Keratinocyte (primary cell): Measurements from ENCODE around the gene RNF149. TPM values are rescaled to one million over a fixed set of nuclear protein-coding genes. Genes with fewer than 3 reads are reported as not detected.

ENCODE experiments used
- DNase-seq: peaks from one replicate; pipeline ENCODE4 v3.0.0-alpha.2; 2011; ENCODE audit warnings: low read depth, missing footprints, low spot score
- FAIRE-seq: peaks from 2 replicates; lab custom pipeline; 2011; peaks lifted over from hg19 to GRCh38; lab: Jason Lieb, UNC
- H2AFZ ChIP-seq: 2 replicates; pipeline ENCODE4 v1.6.0; 2012; ENCODE audit warnings: low read length, control low read depth, inconsistent platforms; ENCODE audit not compliant: control insufficient read depth
- H3K27ac ChIP-seq: 2 replicates; pipeline ENCODE4 v1.5.1; 2011; ENCODE audit warnings: low read length; ENCODE audit not compliant: control insufficient read depth, insufficient read depth
- H3K27me3 ChIP-seq: 3 replicates; pipeline ENCODE4 v1.6.0; 2011; ENCODE audit warnings: low read length; ENCODE audit not compliant: control insufficient read depth, insufficient read depth; ENCODE audit errors: extremely low read depth
- H3K36me3 ChIP-seq, 2 experiments: 2 replicates in 1 of 2; 3 replicates in 1 of 2; pipeline ENCODE4 v1.5.1; 2011; ENCODE audit warnings: low read length in 2 of 2, mild to moderate bottlenecking in 1 of 2; ENCODE audit not compliant: control insufficient read depth in 2 of 2, insufficient read depth in 2 of 2; ENCODE audit errors: extremely low read depth in 1 of 2
- H3K4me1 ChIP-seq: 3 replicates; pipeline ENCODE4 v1.5.1; 2011; ENCODE audit warnings: low read length; ENCODE audit not compliant: control insufficient read depth, insufficient read depth; ENCODE audit errors: extremely low read depth
- H3K4me2 ChIP-seq: 3 replicates; pipeline ENCODE4 v1.6.0; 2011; ENCODE audit warnings: low read depth, low read length; ENCODE audit not compliant: control insufficient read depth, insufficient read depth; ENCODE audit errors: extremely low read depth
- H3K4me3 ChIP-seq, 3 experiments: fragments of 200-600 bp in 1 of 3; sonication (generic) in 1 of 3; 2 replicates in 2 of 3; 3 replicates in 1 of 3; pipeline ENCODE4 v1.5.1; 2011 to 2016; ENCODE audit warnings: low read length in 3 of 3, mild to moderate bottlenecking in 3 of 3, control low read depth in 2 of 3, inconsistent platforms in 1 of 3, low read depth in 1 of 3, mixed read lengths in 1 of 3, mixed run types in 1 of 3, moderate library complexity in 1 of 3; ENCODE audit not compliant: control insufficient read depth in 2 of 3, insufficient read depth in 2 of 3; ENCODE audit errors: extremely low read depth in 1 of 3
- H3K79me2 ChIP-seq: 2 replicates; pipeline ENCODE4 v1.6.0; 2012; ENCODE audit warnings: low read length; ENCODE audit not compliant: control insufficient read depth, insufficient read depth
- H3K9ac ChIP-seq: 3 replicates; pipeline ENCODE4 v1.6.0; 2011; ENCODE audit warnings: low read length; ENCODE audit not compliant: control insufficient read depth, insufficient read depth; ENCODE audit errors: extremely low read depth
- H3K9me1 ChIP-seq: 3 replicates; pipeline ENCODE4 v1.6.0; 2011; ENCODE audit warnings: low read length; ENCODE audit not compliant: control insufficient read depth, insufficient read depth; ENCODE audit errors: extremely low read depth
- H3K9me3 ChIP-seq: 2 replicates; pipeline ENCODE4 v1.5.1; 2012; ENCODE audit warnings: low read depth, low read length; ENCODE audit not compliant: control insufficient read depth
- H4K20me1 ChIP-seq: 3 replicates; pipeline ENCODE4 v1.6.0; 2011; ENCODE audit warnings: low read length; ENCODE audit not compliant: control insufficient read depth, insufficient read depth; ENCODE audit errors: extremely low read depth
- CTCF ChIP-seq, 3 experiments: IDR thresholded peaks in 1 of 3; conservative IDR thresholded peaks in 1 of 3; optimal IDR thresholded peaks in 1 of 3; 2 replicates in 2 of 3; 3 replicates in 1 of 3; pipeline versions ENCODE3 to v1.5.1; 2011; ENCODE audit warnings: low read length in 3 of 3, mild to moderate bottlenecking in 3 of 3, moderate library complexity in 2 of 3, control low read depth in 1 of 3, inconsistent platforms in 1 of 3; ENCODE audit not compliant: insufficient read depth in 2 of 3; ENCODE audit errors: extremely low read depth in 1 of 3
- EZH2 ChIP-seq: IDR thresholded peaks from one replicate; pipeline ENCODE4 v1.6.1; 2012; ENCODE audit warnings: inconsistent platforms, mild to moderate bottlenecking, low read length, moderate library complexity
- dilution Hi-C: fragments of 300-500 bp; cut with MboI; formaldehyde crosslinking; loops from one replicate; pipeline ENCODE4 v1.7.0; 2020; ENCODE audit warnings: low sequenced_read_pairs; ENCODE audit not compliant: extremely low pct_ligation_motif_present
- polyA plus RNA-seq, 5 experiments: library from polyadenylated mRNA; depleted of rRNA in 3 of 5; stranded (reverse) in 3 of 5; stranded (forward) in 1 of 5; unstranded in 1 of 5; fragments of >200 nt; gene quantifications; 1 replicate in 1 of 5; 2 replicates in 3 of 5; 3 replicates in 1 of 5; pipeline versions ENCODE4 v1.2.1 to v1.2.3, GENCODE V29; 2011 to 2012; ENCODE audit warnings: missing spikeins in 2 of 5, low read depth in 1 of 5, low replicate concordance in 1 of 5

RNF149 gene
- polyA plus RNA-seq, 1 donor (not counting 4 experiments of a cell fraction or from before 2014, with no cell fraction given) = 68.0 TPM

DNA sequence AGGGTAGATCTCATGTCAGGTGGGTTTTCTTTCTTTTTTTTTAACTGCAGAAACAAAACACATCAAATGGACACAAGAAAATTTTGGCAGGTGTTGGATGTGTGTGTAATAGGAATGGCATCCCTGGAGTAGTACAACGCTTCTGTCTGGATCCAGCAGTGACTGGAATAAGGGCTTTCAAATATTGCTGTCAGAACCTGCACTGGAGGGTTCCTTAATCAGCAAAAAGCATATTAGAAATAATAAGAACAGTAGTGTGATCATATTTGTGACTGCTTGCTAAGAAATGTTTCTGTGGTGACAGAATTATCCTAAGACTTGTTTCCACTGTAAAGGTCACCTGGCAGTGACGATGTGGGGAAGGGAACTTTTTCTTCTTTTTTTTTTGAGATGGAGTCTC lies 48.0 kb upstream of the RNF149 start:
- dilution Hi-C loops = no loop called here
- peak overlapping the region; percentile 61 for H3K4me2 ChIP-seq
- H3K4me1 ChIP-seq = peaks cover 50% of the 10 kb centered on the region

DNA sequence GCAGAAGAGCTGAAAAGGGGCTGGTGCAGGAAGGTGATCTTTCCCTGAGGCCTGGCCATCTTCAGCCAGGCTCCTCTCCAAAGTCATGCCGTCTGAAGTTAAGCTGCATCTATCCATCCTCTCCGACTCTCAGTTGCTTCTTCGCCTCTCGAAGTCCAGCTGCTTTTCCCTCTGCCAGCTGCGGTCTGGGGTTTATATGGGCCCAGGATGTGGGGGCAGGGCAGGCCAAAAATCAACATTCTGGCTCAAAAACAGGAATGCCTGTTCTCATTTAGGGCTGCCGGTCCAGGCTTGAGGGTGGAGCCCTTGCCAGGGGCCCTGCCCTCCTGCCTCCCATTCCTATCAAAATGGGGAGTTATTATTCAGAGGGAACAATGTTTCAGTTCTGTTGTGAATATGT lies 47.6 kb upstream of the RNF149 start:
- TF ChIP-seq CTCF (optimal IDR thresholded peaks at IDR 0.05 in 1 of 3, IDR thresholded peaks at IDR 0.05 in 1 of 3, conservative IDR thresholded peaks at IDR 0.05 in 1 of 3; ENCODE audit: extremely low read depth in 1 of 3, insufficient read depth in 2 of 3, low read length in 3 of 3) = no peak
- no peak for TF ChIP-seq EZH2
- no peaks in the 10 kb centered on the region for H3K79me2 ChIP-seq
- H2AFZ ChIP-seq = no peak overlapping the region
- DNase-seq (no peak), FAIRE-seq (no peak)
- no peaks in the 10 kb centered on the region for H3K9me3 ChIP-seq
- peak overlapping the region; percentile 56 for H3K27ac ChIP-seq
- H3K27me3 ChIP-seq = no peaks in the 10 kb centered on the region
- H3K4me1 ChIP-seq = peaks cover 45% of the 10 kb centered on the region
- dilution Hi-C loops = no loop called here
- no peaks in the 10 kb centered on the region for H3K36me3 ChIP-seq
- H3K4me2 ChIP-seq = peak overlapping the region; percentile 61
- H3K9me1 ChIP-seq = no peaks in the 10 kb centered on the region
- no peak overlapping the region for H3K4me3 ChIP-seq
- no peak overlapping the region for H3K9ac ChIP-seq
- H4K20me1 ChIP-seq = no peaks in the 10 kb centered on the region

More for the DNA sequence above, 48.0 kb upstream of the RNF149 start:
- H3K9ac ChIP-seq = no peak overlapping the region
- no peak overlapping the region for H2AFZ ChIP-seq
- TF ChIP-seq CTCF (optimal IDR thresholded peaks at IDR 0.05 in 1 of 3, IDR thresholded peaks at IDR 0.05 in 1 of 3, conservative IDR thresholded peaks at IDR 0.05 in 1 of 3; ENCODE audit: extremely low read depth in 1 of 3, insufficient read depth in 2 of 3, low read length in 3 of 3) (no peak), EZH2 (no peak)
- H3K79me2 ChIP-seq = no peaks in the 10 kb centered on the region
- no peaks in the 10 kb centered on the region for H4K20me1 ChIP-seq
- DNase-seq (no peak), FAIRE-seq (peak; percentile 79)
- H3K27me3 ChIP-seq = no peaks in the 10 kb centered on the region
- H3K36me3 ChIP-seq = no peaks in the 10 kb centered on the region
- H3K9me1 ChIP-seq = no peaks in the 10 kb centered on the region
- H3K27ac ChIP-seq = peak overlapping the region; percentile 43
- H3K4me3 ChIP-seq = no peak overlapping the region
- no peaks in the 10 kb centered on the region for H3K9me3 ChIP-seq
